ENCODE measurements around the gene SLC38A3. TPM values are rescaled to one million over a fixed set of nuclear protein-coding genes. Genes with fewer than 3 reads are reported as not detected.
A peak's percentile ranks its signal among the peaks of the same experiment; 100 is the strongest.

SLC38A3 gene
- total RNA-seq = 22.6 and 24.7 TPM in 2 replicates
- 37.9 and 56.6 TPM in 2 replicates for polyA plus RNA-seq

DNA sequence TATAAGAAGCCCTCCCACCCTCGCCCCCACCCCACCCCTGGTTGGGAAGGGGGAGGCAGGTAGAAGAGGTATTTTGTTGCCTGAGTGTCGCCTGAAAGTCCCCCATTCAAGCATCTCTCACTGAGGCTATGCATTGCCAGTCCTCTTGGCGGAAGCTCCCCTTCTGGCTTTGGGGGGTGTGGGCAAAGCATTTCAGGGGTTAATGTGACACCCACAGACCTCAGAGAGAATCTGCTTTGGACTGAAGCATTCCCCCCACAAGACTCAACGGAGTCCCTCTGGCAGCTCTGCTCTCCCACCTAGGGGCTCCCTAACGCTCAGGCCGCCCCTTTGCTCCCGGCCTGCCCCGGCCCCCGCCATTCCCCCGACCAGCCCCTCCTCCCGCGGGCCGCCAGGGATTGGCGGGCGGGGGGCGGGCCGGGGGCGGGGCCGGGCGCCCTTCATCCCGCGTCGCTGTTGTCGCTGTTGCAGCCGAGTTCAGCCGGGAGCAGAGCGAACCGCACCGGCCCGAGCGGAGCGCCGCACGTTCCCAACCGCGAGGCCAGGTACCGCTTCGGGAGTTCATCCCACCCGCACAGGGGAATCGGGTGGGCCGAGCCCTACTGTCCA, at the start of gene SLC38A3:
SLC38A3 (plus strand) TSS at position 468 of the 609 bp plus-strand sequence. CDS start 8,929 bp downstream, outside the sequence.
- DNase-seq (ENCODE audit: low spot score) = peak; percentile 72
- H4K20me1 ChIP-seq (ENCODE audit: insufficient read depth, poor library complexity, severe bottlenecking) = no peaks in the 10 kb centered on the region
- H3K4me2 ChIP-seq = peak within 1 kb of the TSS; percentile 96
- H3K79me2 ChIP-seq = no peaks in the 10 kb centered on the region
- no peaks in the 10 kb centered on the region for H3K36me3 ChIP-seq (replicated peaks; ENCODE audit: insufficient read depth, low read depth)
- H3K27ac ChIP-seq = peak within 1 kb of the TSS; percentile 9
- no peaks in the 10 kb centered on the region for H3K9me3 ChIP-seq (ENCODE audit: low read depth)
- H2AFZ ChIP-seq = peak within 1 kb of the TSS; percentile 50
- 4% methylated on average over 15 of the region's 41 CpGs for WGBS (ENCODE audit: low lambda C conversion rate, missing lambda C conversion rate)
- no peaks in the 10 kb centered on the region for H3K9me2 ChIP-seq (replicated peaks; ENCODE audit: insufficient read depth)
- TF ChIP-seq EZH2 (IDR thresholded peaks at IDR 0.05; ENCODE audit: borderline replicate concordance) = peak; percentile 44
- TF ChIP-seq EZH2phosphoT487 (IDR thresholded peaks at IDR 0.05; ENCODE audit: low read depth, severe bottlenecking, unreplicated experiment) = no peak
- peaks cover 30% of the 10 kb centered on the region for H3K27me3 ChIP-seq
- peaks cover 14% of the 10 kb centered on the region for H3K4me1 ChIP-seq (ENCODE audit: insufficient read depth)
- H3K4me3 ChIP-seq = peak within 1 kb of the TSS; percentile 34

DNA sequence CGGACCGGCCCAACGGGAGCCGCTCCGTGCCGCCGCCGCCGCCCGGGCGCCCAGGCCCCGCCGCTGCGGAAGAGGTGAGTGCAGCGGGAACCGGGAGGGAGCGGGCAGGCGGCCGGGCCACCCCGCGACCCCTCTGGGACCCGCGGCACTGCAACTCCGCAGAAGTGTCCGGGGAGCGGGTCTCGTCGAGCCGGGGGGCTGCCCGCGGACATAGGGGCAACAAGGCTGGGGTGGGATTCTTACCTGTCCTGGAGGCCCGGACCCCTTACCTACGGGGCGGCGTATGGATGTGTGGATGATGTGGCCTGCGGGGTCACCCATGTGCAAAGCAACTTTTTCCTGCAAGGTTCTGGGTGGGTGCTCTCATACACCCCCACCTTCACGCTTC, 49.6 kb upstream of the SLC38A3 start:
- Histone ChIP-seq H3K4me1 (ENCODE audit: insufficient read depth) (peaks cover 43% of the 10 kb centered on the region), H2AFZ (no peak overlapping the region), H3K4me2 (peak overlapping the region; percentile 97), H4K20me1 (ENCODE audit: insufficient read depth, poor library complexity, severe bottlenecking) (peaks cover 8% of the 10 kb centered on the region), H3K79me2 (peaks cover 29% of the 10 kb centered on the region), H3K36me3 (replicated peaks; ENCODE audit: insufficient read depth, low read depth) (no peaks in the 10 kb centered on the region), H3K27me3 (peaks cover 39% of the 10 kb centered on the region), H3K9me2 (replicated peaks; ENCODE audit: insufficient read depth) (no peaks in the 10 kb centered on the region), H3K27ac (no peak overlapping the region), H3K9me3 (ENCODE audit: low read depth) (no peaks in the 10 kb centered on the region), H3K4me3 (peak overlapping the region; percentile 52)
- DNase-seq (ENCODE audit: low spot score) = no peak
- 3% methylated on average over 33 of the region's 37 CpGs for WGBS (ENCODE audit: low lambda C conversion rate, missing lambda C conversion rate)
- no peak for TF ChIP-seq EZH2phosphoT487 (IDR thresholded peaks at IDR 0.05; ENCODE audit: low read depth, severe bottlenecking, unreplicated experiment)
- TF ChIP-seq, protein P1, sequence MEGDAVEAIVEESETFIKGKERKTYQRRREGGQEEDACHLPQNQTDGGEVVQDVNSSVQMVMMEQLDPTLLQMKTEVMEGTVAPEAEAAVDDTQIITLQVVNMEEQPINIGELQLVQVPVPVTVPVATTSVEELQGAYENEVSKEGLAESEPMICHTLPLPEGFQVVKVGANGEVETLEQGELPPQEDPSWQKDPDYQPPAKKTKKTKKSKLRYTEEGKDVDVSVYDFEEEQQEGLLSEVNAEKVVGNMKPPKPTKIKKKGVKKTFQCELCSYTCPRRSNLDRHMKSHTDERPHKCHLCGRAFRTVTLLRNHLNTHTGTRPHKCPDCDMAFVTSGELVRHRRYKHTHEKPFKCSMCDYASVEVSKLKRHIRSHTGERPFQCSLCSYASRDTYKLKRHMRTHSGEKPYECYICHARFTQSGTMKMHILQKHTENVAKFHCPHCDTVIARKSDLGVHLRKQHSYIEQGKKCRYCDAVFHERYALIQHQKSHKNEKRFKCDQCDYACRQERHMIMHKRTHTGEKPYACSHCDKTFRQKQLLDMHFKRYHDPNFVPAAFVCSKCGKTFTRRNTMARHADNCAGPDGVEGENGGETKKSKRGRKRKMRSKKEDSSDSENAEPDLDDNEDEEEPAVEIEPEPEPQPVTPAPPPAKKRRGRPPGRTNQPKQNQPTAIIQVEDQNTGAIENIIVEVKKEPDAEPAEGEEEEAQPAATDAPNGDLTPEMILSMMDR (IDR thresholded peaks at IDR 0.05; ENCODE audit: poor library complexity) = no peak
- TF ChIP-seq EZH2 (IDR thresholded peaks at IDR 0.05; ENCODE audit: borderline replicate concordance) = no peak

- peaks cover 39% of the 10 kb centered on the region for H3K27me3 ChIP-seq
- peaks cover 8% of the 10 kb centered on the region for H4K20me1 ChIP-seq (ENCODE audit: insufficient read depth, poor library complexity, severe bottlenecking)
- no peak overlapping the region for H3K27ac ChIP-seq
- TF ChIP-seq EZH2phosphoT487 (IDR thresholded peaks at IDR 0.05; ENCODE audit: low read depth, severe bottlenecking, unreplicated experiment) (no peak), EZH2 (IDR thresholded peaks at IDR 0.05; ENCODE audit: borderline replicate concordance) (peak; percentile 54)
- TF ChIP-seq, protein P1 (IDR thresholded peaks at IDR 0.05; ENCODE audit: poor library complexity) = no peak
- peaks cover 39% of the 10 kb centered on the region for H3K4me1 ChIP-seq (ENCODE audit: insufficient read depth)
- DNase-seq (ENCODE audit: low spot score) = no peak
- peak overlapping the region; percentile 52 for H3K4me3 ChIP-seq
- 8% methylated on average over 13 of the region's 13 CpGs for WGBS (ENCODE audit: low lambda C conversion rate, missing lambda C conversion rate)
- H3K79me2 ChIP-seq = peaks cover 29% of the 10 kb centered on the region
- H3K9me3 ChIP-seq (ENCODE audit: low read depth) = no peaks in the 10 kb centered on the region
- peak overlapping the region; percentile 97 for H3K4me2 ChIP-seq
- no peaks in the 10 kb centered on the region for H3K9me2 ChIP-seq (replicated peaks; ENCODE audit: insufficient read depth)
- no peaks in the 10 kb centered on the region for H3K36me3 ChIP-seq (replicated peaks; ENCODE audit: insufficient read depth, low read depth)
- no peak overlapping the region for H2AFZ ChIP-seq
These were observed 49.2 kb upstream of the SLC38A3 start for GRCh38 chr3:50155891-50156290.

All from hepatocyte (in vitro differentiated cells).